ENCODE results near the gene TMTC3.

Gene TMTC3

GRCh38 chr12:88227263-88227662 is 85.2 kb downstream of the TMTC3 start:
- no peak for DNase-seq (ENCODE audit: low spot score)

GRCh38 chr12:88227871-88228270 is 85.8 kb downstream of the TMTC3 start:
- no peak for DNase-seq (ENCODE audit: low spot score)

- DNase-seq (ENCODE audit: low spot score), result no peak
These were observed 86.6 kb downstream of the TMTC3 start for GRCh38 chr12:88228720-88229119.

DNA sequence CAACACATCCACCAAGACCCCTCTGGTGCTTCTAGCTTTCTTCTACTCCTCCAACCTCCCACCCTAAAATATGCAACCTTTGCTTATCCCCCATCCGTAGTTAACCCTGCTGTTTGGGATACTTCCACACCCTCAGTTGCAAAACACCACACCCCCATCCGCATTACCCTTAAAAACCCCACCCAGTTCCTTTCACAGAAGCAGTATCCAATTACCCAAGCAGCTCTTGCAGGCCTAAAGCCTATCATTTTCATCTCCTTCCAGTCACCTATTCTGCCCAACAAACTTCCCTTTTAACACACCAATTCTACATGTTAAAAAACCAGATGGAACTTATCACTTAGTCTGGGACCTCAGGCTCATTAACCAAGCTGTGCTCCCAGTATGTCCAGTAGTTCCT is 88.2 kb downstream of the TMTC3 start:
- no peak for DNase-seq (ENCODE audit: low spot score)

- no peak for DNase-seq (ENCODE audit: low spot score)
These were observed 93.2 kb downstream of the TMTC3 start for GRCh38 chr12:88235183-88235833.

DNA sequence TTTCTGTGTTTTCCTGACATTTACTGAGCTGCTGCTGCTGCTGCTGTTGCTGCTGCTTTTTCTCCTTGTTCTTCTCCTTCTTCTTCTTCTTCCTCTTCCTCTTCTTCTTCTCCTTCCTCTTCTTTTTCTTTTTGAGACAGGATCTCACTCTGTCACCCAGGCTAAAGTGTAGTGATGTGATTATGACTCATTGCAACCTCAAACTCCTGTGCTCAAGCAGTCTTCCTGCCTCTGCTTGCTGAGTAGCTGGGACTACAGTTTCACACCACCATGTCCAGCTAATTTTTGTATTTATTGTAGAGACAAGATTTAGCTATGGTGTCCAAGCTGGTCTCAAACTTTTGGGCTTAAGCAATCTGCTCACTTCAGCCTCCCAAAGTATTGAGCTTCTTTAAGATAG is 95.8 kb downstream of the TMTC3 start:
- DNase-seq (ENCODE audit: low spot score), result no peak

DNA sequence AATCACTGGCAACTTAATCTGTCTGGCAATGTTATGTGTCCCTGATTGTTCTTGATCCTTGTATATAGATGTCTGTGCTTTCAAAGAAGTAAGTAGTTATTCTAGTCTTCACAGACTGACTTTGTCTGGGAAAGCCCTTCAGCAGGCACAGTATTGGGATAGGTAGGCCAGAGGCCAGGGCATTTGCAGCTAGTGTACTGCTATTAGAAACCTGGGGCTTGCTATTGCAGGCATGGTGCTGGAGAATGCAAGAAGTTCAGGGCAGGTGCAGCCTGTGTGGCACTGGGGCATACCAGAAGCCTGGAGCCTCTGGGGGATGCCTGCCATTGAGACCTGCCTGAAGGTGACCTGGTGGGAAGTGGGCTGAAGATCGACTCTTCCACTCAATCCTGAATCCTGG is 96.3 kb downstream of the TMTC3 start:
- no peak for DNase-seq (ENCODE audit: low spot score)

DNA sequence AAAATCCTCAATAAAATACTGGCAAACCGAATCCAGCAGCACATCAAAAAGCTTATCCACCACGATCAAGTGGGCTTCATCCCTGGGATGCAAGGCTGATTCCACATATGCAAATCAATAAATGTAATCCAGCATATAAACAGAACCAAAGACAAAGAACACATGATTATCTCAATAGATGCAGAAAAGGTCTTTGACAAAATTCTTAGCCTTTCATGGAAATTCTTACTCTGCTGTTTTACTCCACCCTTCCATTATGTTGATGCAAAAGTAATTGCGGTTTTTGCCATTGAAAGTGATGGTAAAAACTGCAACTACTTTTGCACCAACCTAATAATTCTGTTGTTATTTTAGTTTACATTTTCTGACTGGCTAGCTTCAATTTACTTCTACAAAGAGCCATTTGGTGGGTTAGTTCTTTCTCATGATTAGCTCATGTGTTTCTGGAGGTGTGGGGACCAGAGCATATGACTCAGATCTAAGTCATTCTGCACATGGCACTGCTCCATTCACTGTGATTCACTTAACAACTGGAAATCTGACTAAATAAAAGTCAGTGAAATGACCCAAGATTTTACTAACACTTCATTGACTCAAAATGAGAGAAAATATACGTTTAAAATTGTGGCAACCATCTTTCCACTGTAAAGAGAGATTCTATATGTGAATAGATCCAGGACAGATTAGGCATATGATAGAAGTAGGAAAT is 99.9 kb downstream of the TMTC3 start:
- no peak for DNase-seq (ENCODE audit: low spot score)

- DNase-seq (ENCODE audit: low spot score), result no peak
These were observed 100.4 kb downstream of the TMTC3 start for GRCh38 chr12:88242571-88242925.

DNA sequence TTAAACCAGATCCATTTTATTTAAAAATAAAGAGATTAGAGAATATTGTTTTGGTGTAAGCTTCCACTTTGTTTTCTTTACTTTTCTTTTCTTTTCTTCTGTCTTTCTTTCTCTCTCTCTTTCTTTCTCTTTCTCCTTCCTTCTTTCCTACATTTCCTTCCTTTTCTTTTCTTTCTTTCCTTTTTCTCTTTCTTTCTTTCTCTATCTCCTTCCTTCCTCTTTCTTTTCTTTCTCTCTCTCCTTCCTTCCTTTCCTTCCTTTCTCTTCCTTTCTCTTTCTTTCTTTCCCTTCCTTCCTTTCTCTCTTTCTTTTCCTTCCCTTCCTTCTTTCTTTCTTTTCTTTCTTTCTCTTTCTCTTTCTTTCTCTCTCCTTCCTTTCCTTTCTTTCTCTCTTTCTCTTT is 100.8 kb downstream of the TMTC3 start:
- DNase-seq (ENCODE audit: low spot score), result no peak

- no peak for DNase-seq (ENCODE audit: low spot score)
These were observed 101.9 kb downstream of the TMTC3 start for GRCh38 chr12:88243982-88244381.

GRCh38 chr12:88245905-88246304 is 103.8 kb downstream of the TMTC3 start:
- no peak for DNase-seq (ENCODE audit: low spot score)

GRCh38 chr12:88247241-88247643 is 105.1 kb downstream of the TMTC3 start:
- DNase-seq (ENCODE audit: low spot score), result no peak

- no peak for DNase-seq (ENCODE audit: low spot score)
These were observed 106.5 kb downstream of the TMTC3 start for GRCh38 chr12:88248606-88249005.
